GM23338 (cell line): ENCODE results near the gene SLC25A25. TPM values are rescaled to one million over a fixed set of nuclear protein-coding genes. Genes with fewer than 3 reads are reported as not detected.

Experiments used
- ATAC-seq: fragments of 200-7000 bp; cut with Tn5 transposase; 3 replicates; pipeline ENCODE4 v1.9.1; 2020
- DNase-seq: peaks from one replicate; pipeline ENCODE4 v3.0.0-alpha.2; 2015; ENCODE audit warnings: low spot score
- H2AFZ ChIP-seq: fragments of 200-600 bp; sonication (generic); 2 replicates; pipeline ENCODE4 v1.8.0; 2016; ENCODE audit warnings: antibody characterized with exemption, mild to moderate bottlenecking, moderate library complexity
- H3F3A ChIP-seq: fragments of 200-600 bp; sonication (generic); replicated peaks from 2 replicates; pipeline ENCODE4 v1.8.0; 2017; ENCODE audit warnings: antibody characterized with exemption, mixed run types, low read depth
- H3K27ac ChIP-seq: fragments of 200-600 bp; sonication (generic); 2 replicates; pipeline ENCODE4 v1.6.1; 2016; ENCODE audit warnings: low read depth
- H3K27me3 ChIP-seq: fragments of 200-600 bp; sonication (generic); 2 replicates; pipeline ENCODE4 v1.8.0; 2016; ENCODE audit warnings: mild to moderate bottlenecking, mixed run types, moderate library complexity; ENCODE audit not compliant: insufficient read depth
- H3K36me3 ChIP-seq: fragments of 200-600 bp; sonication (generic); 2 replicates; pipeline ENCODE4 v1.8.0; 2016; ENCODE audit warnings: mild to moderate bottlenecking; ENCODE audit not compliant: insufficient read depth
- H3K4me1 ChIP-seq: fragments of 200-600 bp; sonication (generic); 2 replicates; pipeline ENCODE4 v1.8.0; 2016; ENCODE audit warnings: mild to moderate bottlenecking, moderate library complexity; ENCODE audit not compliant: insufficient read depth
- H3K4me2 ChIP-seq: fragments of 200-600 bp; sonication (generic); 2 replicates; pipeline ENCODE4 v1.7.1; 2017; ENCODE audit warnings: mixed run types
- H3K4me3 ChIP-seq: fragments of 200-600 bp; sonication (generic); 2 replicates; pipeline ENCODE4 v1.6.1; 2016; ENCODE audit warnings: mixed run types
- H3K79me2 ChIP-seq: fragments of 200-600 bp; sonication (generic); replicated peaks from 2 replicates; pipeline ENCODE4 v1.8.0; 2017; ENCODE audit warnings: mild to moderate bottlenecking; ENCODE audit not compliant: insufficient read depth
- H3K9me2 ChIP-seq: fragments of 200-600 bp; sonication (generic); 2 replicates; pipeline ENCODE4 v1.8.0; 2017; ENCODE audit not compliant: insufficient read depth
- H4K20me1 ChIP-seq: fragments of 200-600 bp; sonication (generic); replicated peaks from 2 replicates; pipeline ENCODE4 v1.8.0; 2017; ENCODE audit warnings: mild to moderate bottlenecking; ENCODE audit not compliant: insufficient read depth
- H3K27ac Mint-ChIP-seq: 2 replicates; pipeline ENCODE4 v1.8.0; 2020; ENCODE audit warnings: inconsistent platforms, mild to moderate bottlenecking, moderate library complexity, mixed read lengths
- H3K27me3 Mint-ChIP-seq: 3 replicates; pipeline ENCODE4 v1.8.0; 2022; ENCODE audit warnings: low read depth, mild to moderate bottlenecking, moderate library complexity, mixed read lengths, inconsistent platforms; ENCODE audit not compliant: insufficient read depth, poor library complexity
- H3K36me3 Mint-ChIP-seq: 3 replicates; pipeline ENCODE4 v1.8.0; 2021; ENCODE audit warnings: low read depth, mild to moderate bottlenecking, inconsistent platforms, moderate library complexity, mixed read lengths
- H3K4me1 Mint-ChIP-seq: 3 replicates; pipeline ENCODE4 v1.8.0; 2020; ENCODE audit warnings: mild to moderate bottlenecking, inconsistent platforms, mixed read lengths
- H3K4me3 Mint-ChIP-seq: 3 replicates; pipeline ENCODE4 v1.8.0; 2021; ENCODE audit warnings: moderate library complexity, mild to moderate bottlenecking, inconsistent platforms, mixed read lengths
- H3K9me3 Mint-ChIP-seq: 3 replicates; pipeline ENCODE4 v1.8.0; 2020; ENCODE audit warnings: moderate library complexity, mild to moderate bottlenecking, inconsistent platforms, mixed read lengths
- CREB1 ChIP-seq: fragments of 250-450 bp; sonication (Bioruptor Pico); IDR thresholded peaks from 2 replicates; pipeline ENCODE4 v1.5.0; 2020; ENCODE audit warnings: low read depth, mild to moderate bottlenecking, moderate library complexity
- CTCF ChIP-seq, 2 experiments: fragments of 200-600 bp in 1 of 2; sonication (generic) in 1 of 2; conservative IDR thresholded peaks; 2 replicates each; pipeline versions ENCODE4 v1.5.1 to v1.6.1; 2016 to 2017; ENCODE audit warnings: antibody characterized with exemption in 2 of 2, low read depth in 2 of 2, mild to moderate bottlenecking in 2 of 2, moderate library complexity in 1 of 2
- ETS1 ChIP-seq: IDR thresholded peaks from 2 replicates; pipeline ENCODE4 v1.6.1; 2016; ENCODE audit warnings: antibody characterized with exemption
- EZH2 ChIP-seq: fragments of 200-600 bp; sonication (generic); IDR thresholded peaks from one replicate; pipeline ENCODE4 v1.8.0; 2017; ENCODE audit warnings: antibody characterized with exemption, mild to moderate bottlenecking, low read depth; ENCODE audit not compliant: unreplicated experiment
- EZH2phosphoT487 ChIP-seq: fragments of 200-600 bp; sonication (generic); IDR thresholded peaks from one replicate; pipeline ENCODE4 v1.8.1; 2018; ENCODE audit warnings: antibody characterized with exemption; ENCODE audit not compliant: unreplicated experiment
- JUNB ChIP-seq: IDR thresholded peaks from one replicate; pipeline ENCODE4 v1.6.1; 2016; ENCODE audit warnings: antibody characterized with exemption; ENCODE audit not compliant: unreplicated experiment
- NANOG ChIP-seq: IDR thresholded peaks from 2 replicates; pipeline ENCODE4 v1.6.1; 2016; ENCODE audit warnings: antibody characterized with exemption, borderline replicate concordance
- POLR2AphosphoS5 ChIP-seq: IDR thresholded peaks from 2 replicates; pipeline ENCODE4 v1.6.1; 2016; ENCODE audit warnings: antibody characterized with exemption, low read depth
- REST ChIP-seq: IDR thresholded peaks from one replicate; pipeline ENCODE4 v1.6.1; 2018; ENCODE audit warnings: antibody characterized with exemption; ENCODE audit not compliant: unreplicated experiment
- STAT1 ChIP-seq: IDR thresholded peaks from one replicate; pipeline ENCODE4 v1.6.1; 2016; ENCODE audit warnings: antibody characterized with exemption; ENCODE audit not compliant: unreplicated experiment
- ZNF114 ChIP-seq: fragments of 250-450 bp; sonication (Bioruptor Pico); IDR thresholded peaks from 2 replicates; pipeline ENCODE4 v1.5.0; 2020; ENCODE audit warnings: mild to moderate bottlenecking, moderate library complexity
- ZNF331 ChIP-seq: fragments of 250-450 bp; sonication (Bioruptor Pico); IDR thresholded peaks from 2 replicates; pipeline ENCODE4 v1.5.0; 2020; ENCODE audit warnings: low read depth, mild to moderate bottlenecking, moderate library complexity
- ZNF462 ChIP-seq: fragments of 250-450 bp; sonication (Bioruptor Pico); IDR thresholded peaks from 2 replicates; pipeline ENCODE4 v1.5.0; 2020; ENCODE audit warnings: mild to moderate bottlenecking, moderate library complexity
- polyA plus RNA-seq: library from polyadenylated mRNA; unstranded; fragments of >200 nt; fragmentation: Nextera tagmentation; extraction: Ambion mirVana; gene quantifications from 2 replicates; pipeline ENCODE4 v1.2.1, GENCODE V29; 2016
- total RNA-seq: library from RNA; depleted of rRNA; stranded (reverse); fragments of >200 nt; shearing (Covaris generic); gene quantifications from 2 replicates; pipeline ENCODE4 v1.2.3, GENCODE V29; 2014

The SLC25A25 gene
- total and polyA plus RNA-seq, 2 experiments from 2014 or later: 7.1 to 27.0 TPM

DNA sequence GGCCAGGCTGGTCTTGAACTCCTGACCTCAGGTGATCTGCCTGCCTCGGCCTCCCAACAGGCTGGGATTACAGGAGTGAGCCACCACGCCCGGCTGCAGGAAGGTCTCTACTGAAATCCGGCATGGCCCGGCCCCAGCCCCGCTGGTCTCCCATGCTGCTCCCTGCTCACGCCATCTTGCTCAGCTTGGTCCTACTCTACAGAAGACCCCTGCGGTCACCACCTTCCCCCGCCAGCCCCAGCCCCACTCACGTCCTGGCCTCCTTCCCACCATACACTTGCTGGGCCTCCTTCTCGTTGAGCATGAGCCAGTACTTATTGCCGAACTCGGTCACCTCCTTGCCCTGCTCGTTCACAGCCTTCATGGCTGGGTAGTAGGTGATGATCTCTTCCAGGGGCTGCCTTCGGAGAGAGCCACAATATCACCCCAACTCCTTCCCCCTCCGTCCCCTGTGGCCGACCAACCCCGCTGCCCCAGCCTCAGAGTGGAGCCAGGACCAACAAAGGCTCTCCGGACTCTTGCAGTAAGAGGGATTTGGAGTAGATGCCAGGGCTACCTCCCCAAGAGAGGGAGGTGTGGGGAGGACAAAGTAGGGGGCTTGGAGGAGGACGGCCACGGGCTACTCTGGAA is 55.5 kb downstream of the SLC25A25 start:
- Histone ChIP-seq H3F3A (peaks cover 5% of the 10 kb centered on the region; the same call in 1 of the 2 replicates), H3K36me3 (0 out of 2 replicates have a peak, but pooled peaks cover 4% of the 10 kb centered on the region), H2AFZ (no peak overlapping the region), H3K79me2 (peaks cover 25% of the 10 kb centered on the region), H3K27me3 (no peaks in the 10 kb centered on the region), H3K9me2 (no peaks in the 10 kb centered on the region), H4K20me1 (peaks cover 9% of the 10 kb centered on the region), H3K4me2 (no peak overlapping the region), H3K4me1 (peaks cover 12% of the 10 kb centered on the region; the same call in 1 of the 2 replicates), H3K4me3 (no peak overlapping the region), H3K27ac (no peak overlapping the region)
- peaks cover 3% of the 10 kb centered on the region; the same call in 1 of the 3 replicates for H3K9me3 Mint-ChIP-seq
- no peak overlapping the region for H3K27ac Mint-ChIP-seq
- peaks cover 43% of the 10 kb centered on the region for H3K36me3 Mint-ChIP-seq
- no peak overlapping the region for H3K4me3 Mint-ChIP-seq
- ATAC-seq (no peak), DNase-seq (no peak)
- H3K4me1 Mint-ChIP-seq: peaks cover 12% of the 10 kb centered on the region
- H3K27me3 Mint-ChIP-seq: peaks cover 26% of the 10 kb centered on the region
- TF ChIP-seq STAT1 (no peak), ZNF462 (no peak), ETS1 (no peak), ZNF114 (CRISPR knock-in tag) (no peak), JUNB (no peak), NANOG (no peak), ZNF331 (no peak), CREB1 (CRISPR knock-in tag) (no peak), CTCF (conservative IDR thresholded peaks at IDR 0.05; ENCODE audit: low read depth in 2 of 2) (no peak), POLR2AphosphoS5 (no peak), EZH2phosphoT487 (no peak), REST (no peak), EZH2 (no peak)
